K562 (cell line): ENCODE data around the gene FTSJ3. TPM values are rescaled to one million over a fixed set of nuclear protein-coding genes. Genes with fewer than 3 reads are reported as not detected.

Source experiments
- ASH1L ChIP-seq: fragments of 450-650 bp; IDR thresholded peaks from 2 replicates; pipeline ENCODE4 v1.6.1; 2018; ENCODE audit warnings: borderline replicate concordance, mild to moderate bottlenecking, low read depth; ENCODE audit not compliant: partially characterized antibody
- ESRRA ChIP-seq: fragments of 450-650 bp; IDR thresholded peaks from 2 replicates; pipeline ENCODE4 v1.6.1; 2014; ENCODE audit warnings: low read depth, mild to moderate bottlenecking, moderate library complexity, borderline replicate concordance
- GATAD2B ChIP-seq: fragments of 450-650 bp; IDR thresholded peaks from 2 replicates; pipeline ENCODE4 v1.6.1; 2017; ENCODE audit warnings: mild to moderate bottlenecking, borderline replicate concordance
- HNRNPUL1 ChIP-seq: fragments of 200-400 bp; formaldehyde crosslinking; IDR thresholded peaks from 2 replicates; pipeline ENCODE4 v1.6.1; 2017; ENCODE audit warnings: low read length
- KAT2B ChIP-seq: IDR thresholded peaks from one replicate; pipeline ENCODE4 v1.6.1; 2012; ENCODE audit warnings: low read depth, mild to moderate bottlenecking, control low read depth, inconsistent platforms, low read length, moderate library complexity
- RBBP5 ChIP-seq: fragments of 200-600 bp; sonication (generic); IDR thresholded peaks from 2 replicates; pipeline ENCODE4 v1.6.1; 2012; ENCODE audit warnings: borderline replicate concordance, mild to moderate bottlenecking, low read length, control low read depth, inconsistent platforms; ENCODE audit not compliant: insufficient read depth, poor library complexity, severe bottlenecking
- RBM15 ChIP-seq: fragments of 200-400 bp; formaldehyde crosslinking; IDR thresholded peaks from 2 replicates; pipeline ENCODE4 v1.6.1; 2018; ENCODE audit warnings: mild to moderate bottlenecking, low read length, moderate library complexity; ENCODE audit not compliant: insufficient read depth
- SIN3B ChIP-seq: fragments of 450-650 bp; IDR thresholded peaks from 2 replicates; pipeline ENCODE4 v1.6.1; 2017; ENCODE audit warnings: low read depth, mild to moderate bottlenecking, moderate library complexity
- SLC30A9 ChIP-seq: fragments of 250-450 bp; sonication (Bioruptor Pico); IDR thresholded peaks from 2 replicates; pipeline ENCODE4 v1.8.0; 2022; ENCODE audit warnings: mild to moderate bottlenecking, moderate library complexity
- TCF7 ChIP-seq: sonication (generic); IDR thresholded peaks from 2 replicates; pipeline ENCODE4 v1.6.1; 2016; ENCODE audit warnings: antibody characterized with exemption, borderline replicate concordance
- ZNF644 ChIP-seq: fragments of 200-800 bp; sonication (Bioruptor generic); IDR thresholded peaks from 2 replicates; pipeline ENCODE4 v1.6.1; 2016; ENCODE audit warnings: low read depth, missing genetic modification characterization, missing compliant biosample characterization
- polyA plus RNA-seq, 8 experiments: library from polyadenylated mRNA; depleted of rRNA in 4 of 8; stranded (reverse) in 5 of 8; unstranded in 3 of 8; fragments of >200 nt; fragmentation: Nextera tagmentation in 2 of 8; fragmentation: Illumina TruSeq in 1 of 8; extraction: Ambion mirVana in 2 of 8; extraction: Trizol in 1 of 8; gene quantifications; 2 replicates each; pipeline versions ENCODE4 v1.2.1 to v1.2.3, GENCODE V29; 2011 to 2014; ENCODE audit warnings: inconsistent platforms in 1 of 8, missing spikeins in 1 of 8
- total RNA-seq, 7 experiments: library from RNA; depleted of rRNA in 6 of 7; stranded (reverse); fragments of >200 nt in 6 of 7; fragmentation: Illumina TruSeq in 2 of 7; extraction: Trizol in 2 of 7; gene quantifications; 2 replicates each; pipeline versions ENCODE4 v1.2.1 to v1.2.3, GENCODE V29; 2011 to 2021; ENCODE audit warnings: low replicate concordance in 1 of 7
- TF ChIP-seq, protein P1 (sequence below), 2 experiments: fragments of 450-650 bp in 1 of 2; sonication (generic) in 1 of 2; formaldehyde crosslinking; conservative IDR thresholded peaks; 2 replicates each; pipeline versions ENCODE4 v1.4.0 to v1.8.1; 2020 to 2022; ENCODE audit warnings: mild to moderate bottlenecking in 1 of 2, missing genetic modification reagents in 1 of 2
- TF ChIP-seq, protein P2 (sequence below): fragments of 150-350 bp; conservative IDR thresholded peaks from 2 replicates; pipeline ENCODE4 v1.6.1; 2014; ENCODE audit warnings: low read length
- TF ChIP-seq, protein P3 (sequence below): sonication (generic); formaldehyde crosslinking; IDR thresholded peaks from 2 replicates; pipeline ENCODE4 v1.8.1; 2023; ENCODE audit warnings: mild to moderate bottlenecking, missing genetic modification reagents
- TF ChIP-seq, protein P4 (sequence below): sonication (generic); formaldehyde crosslinking; IDR thresholded peaks from 2 replicates; pipeline ENCODE4 v1.8.0; 2022; ENCODE audit warnings: mild to moderate bottlenecking, missing genetic modification reagents, borderline replicate concordance
- TF ChIP-seq, protein P5 (sequence below): fragments of 250-450 bp; sonication (Bioruptor Pico); IDR thresholded peaks from 2 replicates; pipeline ENCODE4 v1.8.0; 2022; ENCODE audit warnings: inconsistent platforms

Gene FTSJ3
- total and polyA plus RNA-seq, 9 of the 15 experiments (the other 6 are each of a cell fraction or from before 2014, with no cell fraction given) = 18.0 to 65.6 (median 52.4) TPM

DNA sequence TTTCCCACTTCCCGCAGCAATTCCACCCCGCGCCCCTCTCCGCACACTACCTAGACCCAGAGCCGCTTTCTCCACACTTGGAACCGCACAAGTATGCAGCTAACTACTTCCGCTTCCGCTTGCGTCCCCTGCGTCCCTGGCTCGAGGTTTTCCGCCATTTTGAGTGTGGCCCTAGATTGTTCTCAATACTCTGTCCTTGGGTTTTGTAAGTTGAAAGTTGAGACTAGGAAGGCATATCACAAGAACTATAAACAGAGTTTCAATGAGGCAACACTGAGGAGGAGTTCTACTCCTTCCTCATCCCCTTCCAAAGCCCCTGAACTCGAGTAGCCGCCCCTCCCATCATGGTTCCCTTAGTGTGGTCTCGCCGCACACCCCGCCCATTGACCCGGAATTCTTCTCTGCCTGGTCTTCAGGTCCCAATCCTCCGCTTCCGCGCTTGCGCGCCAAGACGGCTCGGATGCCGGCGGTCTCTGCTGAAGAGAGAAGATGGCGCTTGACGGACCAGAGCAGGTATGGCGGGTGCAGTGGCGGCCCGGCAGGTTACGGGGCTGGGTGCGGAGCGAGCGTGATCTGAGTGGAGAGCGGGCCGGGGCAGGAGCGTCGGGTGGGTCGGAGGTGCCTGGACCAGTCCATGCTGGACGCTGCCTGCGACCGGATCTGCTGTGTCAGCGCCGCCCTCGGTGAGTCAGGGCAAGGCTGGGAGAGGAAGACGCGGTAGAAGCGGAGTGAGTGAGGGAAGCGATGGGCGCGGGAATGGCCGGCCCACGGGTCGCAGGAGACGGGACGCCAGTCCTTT lies at the start of gene FTSJ3, which contains the start of gene PSMC5 (continued):
- TF ChIP-seq, protein P1, sequence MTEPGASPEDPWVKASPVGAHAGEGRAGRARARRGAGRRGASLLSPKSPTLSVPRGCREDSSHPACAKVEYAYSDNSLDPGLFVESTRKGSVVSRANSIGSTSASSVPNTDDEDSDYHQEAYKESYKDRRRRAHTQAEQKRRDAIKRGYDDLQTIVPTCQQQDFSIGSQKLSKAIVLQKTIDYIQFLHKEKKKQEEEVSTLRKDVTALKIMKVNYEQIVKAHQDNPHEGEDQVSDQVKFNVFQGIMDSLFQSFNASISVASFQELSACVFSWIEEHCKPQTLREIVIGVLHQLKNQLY (CRISPR knock-in tag; conservative IDR thresholded peaks at IDR 0.05) = peak in 1 of 2 experiments; percentile 70; a peak in 1 of 4 replicates
- TF ChIP-seq, protein P2, sequence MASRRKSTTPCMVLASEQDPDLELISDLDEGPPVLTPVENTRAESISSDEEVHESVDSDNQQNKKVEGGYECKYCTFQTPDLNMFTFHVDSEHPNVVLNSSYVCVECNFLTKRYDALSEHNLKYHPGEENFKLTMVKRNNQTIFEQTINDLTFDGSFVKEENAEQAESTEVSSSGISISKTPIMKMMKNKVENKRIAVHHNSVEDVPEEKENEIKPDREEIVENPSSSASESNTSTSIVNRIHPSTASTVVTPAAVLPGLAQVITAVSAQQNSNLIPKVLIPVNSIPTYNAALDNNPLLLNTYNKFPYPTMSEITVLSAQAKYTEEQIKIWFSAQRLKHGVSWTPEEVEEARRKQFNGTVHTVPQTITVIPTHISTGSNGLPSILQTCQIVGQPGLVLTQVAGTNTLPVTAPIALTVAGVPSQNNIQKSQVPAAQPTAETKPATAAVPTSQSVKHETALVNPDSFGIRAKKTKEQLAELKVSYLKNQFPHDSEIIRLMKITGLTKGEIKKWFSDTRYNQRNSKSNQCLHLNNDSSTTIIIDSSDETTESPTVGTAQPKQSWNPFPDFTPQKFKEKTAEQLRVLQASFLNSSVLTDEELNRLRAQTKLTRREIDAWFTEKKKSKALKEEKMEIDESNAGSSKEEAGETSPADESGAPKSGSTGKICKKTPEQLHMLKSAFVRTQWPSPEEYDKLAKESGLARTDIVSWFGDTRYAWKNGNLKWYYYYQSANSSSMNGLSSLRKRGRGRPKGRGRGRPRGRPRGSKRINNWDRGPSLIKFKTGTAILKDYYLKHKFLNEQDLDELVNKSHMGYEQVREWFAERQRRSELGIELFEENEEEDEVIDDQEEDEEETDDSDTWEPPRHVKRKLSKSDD = no peak
- 0 out of 2 replicates have a peak, but pooled peaks have one; percentile 60 for TF ChIP-seq ZNF644 (tag)
- TF ChIP-seq RBM15 = no peak
- 0 out of 2 replicates have a peak, but pooled peaks have one; percentile 36 for TF ChIP-seq TCF7
- TF ChIP-seq ASH1L = peak; percentile 85
- no peak for TF ChIP-seq KAT2B
- TF ChIP-seq HNRNPUL1 = no peak
- peak; percentile 62; the same call in 1 of the 2 replicates for TF ChIP-seq SIN3B
- no peak for TF ChIP-seq ESRRA
- TF ChIP-seq, protein P3, sequence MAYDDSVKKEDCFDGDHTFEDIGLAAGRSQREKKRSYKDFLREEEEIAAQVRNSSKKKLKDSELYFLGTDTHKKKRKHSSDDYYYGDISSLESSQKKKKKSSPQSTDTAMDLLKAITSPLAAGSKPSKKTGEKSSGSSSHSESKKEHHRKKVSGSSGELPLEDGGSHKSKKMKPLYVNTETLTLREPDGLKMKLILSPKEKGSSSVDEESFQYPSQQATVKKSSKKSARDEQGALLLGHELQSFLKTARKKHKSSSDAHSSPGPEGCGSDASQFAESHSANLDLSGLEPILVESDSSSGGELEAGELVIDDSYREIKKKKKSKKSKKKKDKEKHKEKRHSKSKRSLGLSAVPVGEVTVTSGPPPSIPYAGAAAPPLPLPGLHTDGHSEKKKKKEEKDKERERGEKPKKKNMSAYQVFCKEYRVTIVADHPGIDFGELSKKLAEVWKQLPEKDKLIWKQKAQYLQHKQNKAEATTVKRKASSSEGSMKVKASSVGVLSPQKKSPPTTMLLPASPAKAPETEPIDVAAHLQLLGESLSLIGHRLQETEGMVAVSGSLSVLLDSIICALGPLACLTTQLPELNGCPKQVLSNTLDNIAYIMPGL (CRISPR knock-in tag) = peak; percentile 78; the same call in 1 of the 2 replicates
- no peak for TF ChIP-seq SLC30A9 (CRISPR knock-in tag)
- TF ChIP-seq GATAD2B = no peak
- TF ChIP-seq, protein P4, sequence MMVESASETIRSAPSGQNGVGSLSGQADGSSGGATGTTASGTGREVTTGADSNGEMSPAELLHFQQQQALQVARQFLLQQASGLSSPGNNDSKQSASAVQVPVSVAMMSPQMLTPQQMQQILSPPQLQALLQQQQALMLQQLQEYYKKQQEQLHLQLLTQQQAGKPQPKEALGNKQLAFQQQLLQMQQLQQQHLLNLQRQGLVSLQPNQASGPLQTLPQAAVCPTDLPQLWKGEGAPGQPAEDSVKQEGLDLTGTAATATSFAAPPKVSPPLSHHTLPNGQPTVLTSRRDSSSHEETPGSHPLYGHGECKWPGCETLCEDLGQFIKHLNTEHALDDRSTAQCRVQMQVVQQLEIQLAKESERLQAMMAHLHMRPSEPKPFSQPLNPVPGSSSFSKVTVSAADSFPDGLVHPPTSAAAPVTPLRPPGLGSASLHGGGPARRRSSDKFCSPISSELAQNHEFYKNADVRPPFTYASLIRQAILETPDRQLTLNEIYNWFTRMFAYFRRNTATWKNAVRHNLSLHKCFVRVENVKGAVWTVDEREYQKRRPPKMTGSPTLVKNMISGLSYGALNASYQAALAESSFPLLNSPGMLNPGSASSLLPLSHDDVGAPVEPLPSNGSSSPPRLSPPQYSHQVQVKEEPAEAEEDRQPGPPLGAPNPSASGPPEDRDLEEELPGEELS (CRISPR knock-in tag) = no peak
- TF ChIP-seq, protein P5, sequence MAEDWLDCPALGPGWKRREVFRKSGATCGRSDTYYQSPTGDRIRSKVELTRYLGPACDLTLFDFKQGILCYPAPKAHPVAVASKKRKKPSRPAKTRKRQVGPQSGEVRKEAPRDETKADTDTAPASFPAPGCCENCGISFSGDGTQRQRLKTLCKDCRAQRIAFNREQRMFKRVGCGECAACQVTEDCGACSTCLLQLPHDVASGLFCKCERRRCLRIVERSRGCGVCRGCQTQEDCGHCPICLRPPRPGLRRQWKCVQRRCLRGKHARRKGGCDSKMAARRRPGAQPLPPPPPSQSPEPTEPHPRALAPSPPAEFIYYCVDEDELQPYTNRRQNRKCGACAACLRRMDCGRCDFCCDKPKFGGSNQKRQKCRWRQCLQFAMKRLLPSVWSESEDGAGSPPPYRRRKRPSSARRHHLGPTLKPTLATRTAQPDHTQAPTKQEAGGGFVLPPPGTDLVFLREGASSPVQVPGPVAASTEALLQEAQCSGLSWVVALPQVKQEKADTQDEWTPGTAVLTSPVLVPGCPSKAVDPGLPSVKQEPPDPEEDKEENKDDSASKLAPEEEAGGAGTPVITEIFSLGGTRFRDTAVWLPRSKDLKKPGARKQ = no peak
- peak; percentile 92 for TF ChIP-seq RBBP5
